Renal cortical epithelial cell (primary cell): ENCODE data around the gene ZMIZ1. TPM values are rescaled to one million over a fixed set of nuclear protein-coding genes. Genes with fewer than 3 reads are reported as not detected.
A peak's percentile ranks its signal among the peaks of the same experiment; 100 is the strongest.

Experiments
- DNase-seq: peaks from one replicate; pipeline ENCODE4 v3.0.0-alpha.2; 2011; ENCODE audit warnings: low read depth
- total RNA-seq: library from RNA; depleted of rRNA; stranded (reverse); fragments of >200 nt; gene quantifications from 2 replicates; pipeline ENCODE4 v1.2.3, GENCODE V29; 2014

The ZMIZ1 gene
- total RNA-seq, 1 donor from 2014 or later = 45.0 TPM

DNA sequence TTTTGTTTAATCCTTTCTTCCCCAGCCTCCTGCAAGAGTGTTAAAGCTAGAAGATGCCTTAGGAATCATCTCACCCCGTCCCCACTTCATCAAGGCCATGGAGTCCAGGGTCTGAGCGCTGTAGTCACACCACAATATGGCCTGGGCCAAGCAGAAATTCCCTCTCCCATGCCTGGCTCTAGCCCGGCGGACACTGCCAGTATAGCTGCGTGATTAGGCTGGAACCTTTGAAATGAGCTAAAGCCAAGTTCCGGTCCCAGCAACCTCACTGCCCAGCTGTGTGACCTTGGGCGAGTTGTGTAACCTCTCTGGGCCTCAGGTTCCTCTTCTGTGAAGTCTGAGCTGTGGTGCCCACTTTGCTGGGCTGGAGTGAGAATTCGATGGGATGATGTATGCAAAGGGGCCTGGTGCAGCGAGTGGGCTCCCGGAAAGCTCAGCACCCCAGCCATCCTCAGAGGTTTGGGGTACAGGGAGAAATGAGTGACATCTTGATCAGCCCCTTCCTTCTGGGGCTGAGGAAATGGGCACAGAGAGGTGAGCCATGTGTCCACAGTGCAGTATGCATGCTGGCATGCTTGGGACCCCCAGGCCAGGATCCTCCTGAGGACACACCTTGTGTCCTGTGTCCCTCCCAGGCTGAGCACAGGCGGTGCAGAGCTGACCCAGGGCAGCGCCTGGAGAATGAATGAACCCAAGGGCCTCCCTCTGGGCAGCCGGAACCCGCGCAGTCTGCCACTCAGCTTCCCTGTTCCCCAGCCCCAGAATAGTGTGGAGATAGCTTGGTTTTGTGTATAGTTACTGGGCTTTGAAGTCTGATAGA lies 118.6 kb downstream of the ZMIZ1 start:
- DNase-seq = no peak

DNA sequence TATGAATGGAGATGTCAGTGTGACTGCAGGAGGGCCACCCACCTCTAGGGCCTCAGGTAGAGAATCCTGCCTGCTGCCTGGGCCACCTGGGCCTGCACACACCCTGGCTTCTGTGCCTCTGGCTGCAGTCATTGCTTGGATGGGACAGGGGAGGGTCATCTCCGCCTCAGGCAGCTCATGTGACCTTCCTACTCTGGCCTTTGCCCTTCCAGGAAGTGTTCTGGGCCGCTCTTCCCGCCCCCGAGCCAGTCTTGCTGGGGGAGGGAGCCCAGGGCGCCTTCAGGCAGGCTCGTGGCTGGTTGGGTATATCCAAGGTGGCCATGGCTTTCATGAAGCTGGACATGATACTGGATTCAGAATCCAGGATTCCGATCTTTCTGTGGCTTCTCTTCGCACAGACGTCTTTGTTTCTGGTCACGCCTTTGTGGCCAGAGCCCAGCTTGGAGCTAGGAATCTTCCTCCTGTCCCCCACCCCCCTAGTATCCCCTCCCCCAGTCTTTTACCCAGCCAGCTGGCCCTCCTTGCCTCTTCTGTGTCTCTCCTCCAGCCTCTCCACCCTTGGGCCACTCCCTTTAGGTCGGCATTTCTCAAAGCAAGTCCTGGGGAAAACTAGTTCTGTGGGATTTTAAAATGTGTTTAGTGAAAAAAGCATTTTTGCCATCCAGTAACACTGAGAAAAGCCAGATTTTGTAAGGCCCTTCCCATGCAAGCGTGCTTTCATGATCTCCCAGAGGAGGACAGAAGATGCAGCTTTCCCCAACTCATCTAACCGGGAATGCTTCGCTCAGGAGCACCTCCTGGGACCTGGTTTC lies 119.6 kb downstream of the ZMIZ1 start:
- DNase-seq = no peak

DNA sequence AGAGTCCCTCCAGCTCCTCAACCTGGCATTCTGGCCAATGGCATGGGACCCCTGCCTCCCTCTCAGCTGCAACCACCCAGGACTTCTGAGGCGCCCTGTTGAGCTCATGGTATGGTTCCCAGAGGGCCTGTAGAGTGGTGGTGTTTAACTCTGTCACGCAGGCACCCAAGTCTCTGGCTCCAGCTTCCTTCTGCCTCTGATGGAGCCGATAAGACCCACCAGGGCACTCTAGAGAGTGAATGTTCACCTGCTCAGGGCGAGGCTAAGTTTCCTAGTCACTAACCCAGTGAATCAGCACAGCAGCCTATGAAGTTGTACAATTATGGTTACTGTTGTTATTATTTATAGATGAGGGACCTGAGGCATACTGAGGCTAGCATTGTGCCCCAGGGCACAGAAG lies 120.4 kb downstream of the ZMIZ1 start:
- DNase-seq = no peak

DNA sequence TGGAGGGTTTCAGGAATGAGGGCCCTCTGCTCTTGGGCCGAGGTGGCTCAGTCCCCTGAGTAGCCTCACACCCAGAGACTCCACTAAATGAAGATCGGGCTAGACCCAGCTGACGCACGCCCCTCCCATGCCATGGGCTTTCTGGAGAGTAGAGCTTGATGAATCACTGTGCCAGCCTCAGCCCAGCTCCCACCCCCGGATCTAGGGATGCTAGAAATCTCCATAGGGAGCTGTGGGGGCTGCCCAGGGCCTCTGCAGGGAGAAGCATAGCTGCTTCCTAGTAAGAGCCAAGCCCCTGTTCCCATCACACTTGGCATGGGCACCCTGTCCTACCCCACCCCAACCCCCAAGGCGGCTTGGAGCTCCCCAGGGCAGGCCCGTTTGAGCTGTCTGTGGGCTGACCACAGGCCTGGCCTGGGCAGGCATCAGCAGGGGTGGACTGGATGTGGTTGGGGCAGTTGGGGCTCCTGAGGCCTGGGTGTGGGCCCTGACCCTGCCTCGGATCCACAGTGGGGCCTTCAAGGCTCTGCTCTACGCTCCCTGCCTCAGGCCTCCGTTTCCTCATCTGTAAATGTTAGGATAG lies 121.2 kb downstream of the ZMIZ1 start:
- peak; percentile 72 for DNase-seq

DNA sequence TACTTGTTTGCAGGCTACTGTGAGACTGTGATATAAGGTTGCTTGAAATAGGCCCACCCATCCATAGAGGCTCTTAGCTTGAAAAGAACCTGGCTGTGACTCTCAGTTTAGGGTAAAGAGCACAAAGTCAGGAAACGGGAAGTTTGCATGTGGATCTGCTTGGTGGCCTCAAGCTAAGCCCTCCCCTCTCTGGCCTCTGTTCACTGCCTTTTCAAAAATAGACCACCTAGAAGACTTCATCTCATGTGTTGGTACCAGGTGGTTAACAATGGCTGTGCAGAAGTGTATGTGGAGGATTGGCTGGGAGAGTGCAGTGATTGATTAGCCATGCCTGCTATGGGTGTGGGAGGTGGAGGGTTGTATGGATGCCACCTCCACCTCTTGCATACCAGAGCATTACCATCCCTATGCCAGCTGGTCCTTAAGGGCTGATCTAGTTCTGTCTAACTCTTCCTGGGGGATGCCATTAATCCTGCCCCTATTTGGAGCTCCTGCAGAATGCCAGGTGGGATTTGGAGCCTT lies 122.0 kb downstream of the ZMIZ1 start:
- DNase-seq = no peak

DNA sequence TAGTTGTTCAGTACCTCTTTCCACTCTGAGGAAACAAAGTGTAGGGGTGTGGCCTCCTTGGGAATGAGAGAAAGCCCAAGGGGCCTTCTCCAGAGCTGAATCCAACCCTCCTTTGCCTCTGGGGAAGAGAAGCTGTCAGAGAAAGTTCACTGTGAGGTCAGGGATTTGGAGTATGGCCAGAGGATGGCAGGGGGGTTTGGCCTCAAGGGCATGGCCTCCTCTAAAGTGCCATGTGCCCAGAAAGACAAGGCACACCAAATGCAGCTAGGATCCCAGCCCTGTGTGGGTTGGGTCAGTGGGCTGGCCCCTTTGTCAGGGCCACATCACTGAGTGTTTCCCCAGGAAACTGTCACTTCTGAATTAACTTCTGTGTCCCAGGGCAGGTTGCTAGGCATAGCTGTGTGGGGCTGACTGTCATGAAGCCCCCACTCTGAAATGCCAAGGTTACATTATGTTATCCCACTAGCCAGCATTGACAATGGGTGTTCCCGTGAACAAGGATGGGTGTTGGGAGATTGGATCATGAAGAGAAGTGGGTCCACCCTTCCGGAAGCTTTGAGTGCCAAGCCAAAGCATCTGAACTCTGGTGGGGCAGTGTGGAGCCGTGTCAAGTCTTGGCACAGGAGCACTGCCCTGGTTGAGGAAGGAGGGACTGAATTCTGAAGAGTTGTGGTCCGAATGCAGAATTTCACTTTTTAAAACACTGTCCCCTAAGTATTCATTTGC lies 123.3 kb downstream of the ZMIZ1 start:
- no peak for DNase-seq

DNA sequence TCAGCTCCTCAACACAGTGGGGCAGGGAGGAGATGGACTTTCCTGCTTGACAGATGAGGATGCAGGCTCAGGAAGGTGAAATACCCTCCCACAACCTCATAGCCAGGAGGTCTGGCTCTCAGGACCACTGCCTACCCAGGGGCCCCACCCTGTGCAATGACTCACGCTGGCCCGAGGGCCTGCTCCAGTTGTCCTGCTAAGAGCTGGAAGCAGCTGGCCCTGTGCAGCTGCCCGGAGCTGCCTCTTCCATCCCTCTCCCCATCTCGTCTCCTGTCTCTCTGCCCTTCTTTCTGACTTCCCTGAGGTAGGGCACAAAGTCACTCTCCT lies 123.9 kb downstream of the ZMIZ1 start:
- peak; percentile 45 for DNase-seq

DNA sequence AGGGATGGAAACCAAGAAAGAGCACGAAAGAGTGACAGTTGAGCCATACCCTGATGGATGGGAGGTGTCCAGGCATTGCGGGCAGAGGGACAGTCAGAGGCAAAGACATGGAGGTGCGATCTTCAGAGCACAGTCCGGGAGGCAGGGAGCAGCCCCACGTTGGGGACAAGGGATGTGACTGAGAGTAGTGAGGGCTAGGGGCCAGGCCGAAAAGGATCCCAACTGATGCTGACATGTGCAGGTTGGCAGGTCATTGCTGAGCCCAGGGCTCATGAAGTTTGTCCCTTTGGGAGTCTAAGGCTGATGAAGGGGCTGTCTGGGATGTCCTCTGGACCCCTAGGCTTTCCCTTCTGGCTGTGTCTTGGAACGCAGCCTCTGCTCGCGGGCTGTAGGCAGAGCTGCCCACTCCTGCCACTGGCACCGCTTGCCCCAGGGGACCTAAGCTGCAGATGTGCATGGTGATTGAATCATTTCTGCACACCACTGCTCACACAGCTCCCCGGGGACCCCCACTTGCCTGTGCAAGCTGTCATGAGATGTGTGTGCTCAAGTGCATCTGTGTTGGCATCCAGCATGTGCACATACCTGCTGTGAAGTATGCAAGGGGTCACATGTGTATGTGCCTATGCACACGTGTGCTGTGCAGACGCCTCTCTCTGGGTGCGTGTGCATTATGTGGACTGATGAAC lies 125.1 kb downstream of the ZMIZ1 start:
- DNase-seq = no peak

DNA sequence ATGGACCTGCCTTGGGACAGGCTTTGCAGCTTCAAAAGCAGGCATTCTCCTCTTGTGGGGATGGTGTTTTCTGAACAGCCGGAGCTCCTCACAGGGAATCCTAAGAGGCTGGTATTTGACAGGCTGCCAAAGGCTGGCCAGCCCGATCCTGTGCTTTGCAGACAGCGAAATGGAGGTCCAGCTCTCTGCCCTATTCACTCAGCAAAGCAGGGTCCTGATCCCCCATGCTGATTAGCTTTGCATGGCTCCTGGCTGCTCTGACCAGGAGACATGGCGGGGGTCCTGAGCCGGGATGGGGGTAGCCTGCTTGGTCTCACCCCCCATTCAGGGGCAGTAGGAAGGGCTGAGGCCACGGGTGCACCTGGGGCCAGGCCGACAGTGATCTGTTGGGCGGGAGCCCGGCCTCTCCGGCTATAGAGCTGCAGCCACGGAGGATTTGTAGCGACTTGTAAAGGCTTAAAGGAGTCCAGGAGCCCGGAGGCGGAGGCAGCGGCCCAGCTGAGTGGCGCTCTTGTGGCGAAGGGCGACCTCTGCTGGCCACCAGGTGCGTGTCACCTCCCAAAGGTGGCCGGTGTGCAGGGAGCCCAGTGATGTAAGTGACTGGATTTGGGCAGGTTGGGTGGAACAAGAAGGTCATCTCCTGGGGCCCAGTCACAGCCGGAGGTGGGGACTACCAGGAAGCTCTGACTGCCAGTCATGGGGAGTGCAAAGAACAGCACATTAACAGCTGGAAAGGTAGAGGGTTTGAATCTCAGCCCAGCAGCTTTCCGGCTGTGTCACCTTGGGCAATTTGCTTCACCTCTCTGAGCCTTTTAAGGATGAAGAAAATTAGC lies 126.5 kb downstream of the ZMIZ1 start:
- DNase-seq = peak; percentile 66

DNA sequence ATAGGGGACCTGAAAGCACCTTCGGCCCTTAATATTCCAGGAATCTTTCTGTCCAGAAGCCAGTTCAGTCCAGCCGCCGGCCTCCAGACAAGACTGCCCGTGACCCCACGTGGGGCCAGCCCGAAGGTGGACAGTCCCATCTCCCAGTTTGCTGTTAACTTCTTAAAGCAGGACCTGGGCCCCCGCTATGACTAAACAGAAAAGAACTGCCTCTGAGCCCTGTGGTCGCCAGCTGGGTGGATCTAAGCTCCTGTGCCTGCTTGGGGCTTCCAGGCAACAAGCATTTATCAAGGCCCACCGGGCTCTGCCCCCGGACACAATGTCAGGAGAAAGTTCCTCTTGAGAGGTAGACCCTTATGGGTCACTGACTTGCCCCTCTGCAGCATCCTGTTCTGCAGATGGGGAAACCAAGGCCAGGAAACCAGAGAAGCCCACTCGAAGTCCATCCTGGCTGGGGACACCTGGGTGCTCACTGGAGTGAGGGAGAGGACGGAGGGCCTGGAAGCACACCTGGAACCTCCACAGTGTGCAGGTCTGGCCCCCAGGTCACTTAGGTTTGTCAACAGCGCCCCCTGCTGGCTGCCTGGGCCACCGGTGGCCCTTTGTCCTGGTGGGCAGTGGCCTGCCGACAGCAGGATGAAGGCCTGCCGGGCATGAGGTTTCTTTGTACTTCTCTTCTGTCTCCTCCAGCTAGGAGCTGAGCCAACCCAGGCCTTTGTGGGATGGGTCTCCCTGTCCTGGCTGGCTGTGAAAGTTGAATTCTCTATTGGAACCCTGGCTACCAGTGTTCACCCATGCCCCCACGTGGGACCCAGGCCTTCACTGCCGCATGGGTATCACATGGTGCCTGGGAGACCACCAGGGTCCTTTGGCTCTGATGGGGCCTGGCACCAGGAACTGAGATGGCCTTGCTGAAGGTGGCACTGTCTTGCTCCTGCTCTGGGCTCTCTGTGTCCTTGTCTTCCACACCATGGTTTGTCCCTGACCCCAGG lies 128.0 kb downstream of the ZMIZ1 start:
- DNase-seq = peak; percentile 31

DNA sequence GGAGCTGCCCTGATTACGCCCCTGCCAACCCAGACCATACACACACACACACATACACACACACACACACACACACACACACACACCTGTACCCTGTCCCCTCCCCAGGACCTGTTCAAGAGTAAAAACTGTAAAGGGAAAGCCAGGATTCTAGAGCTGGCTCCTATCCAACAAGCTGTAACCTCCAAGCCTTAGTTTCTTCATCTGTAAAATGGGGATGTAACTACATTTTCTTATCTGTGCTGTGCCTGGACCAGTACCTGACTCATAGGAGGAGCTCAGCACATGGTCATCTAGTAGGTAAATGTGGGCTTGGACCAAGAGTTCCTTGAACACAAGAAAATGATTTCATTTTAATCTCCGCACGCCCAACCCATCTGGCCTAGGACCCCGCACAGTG lies 128.8 kb downstream of the ZMIZ1 start:
- DNase-seq = no peak

DNA sequence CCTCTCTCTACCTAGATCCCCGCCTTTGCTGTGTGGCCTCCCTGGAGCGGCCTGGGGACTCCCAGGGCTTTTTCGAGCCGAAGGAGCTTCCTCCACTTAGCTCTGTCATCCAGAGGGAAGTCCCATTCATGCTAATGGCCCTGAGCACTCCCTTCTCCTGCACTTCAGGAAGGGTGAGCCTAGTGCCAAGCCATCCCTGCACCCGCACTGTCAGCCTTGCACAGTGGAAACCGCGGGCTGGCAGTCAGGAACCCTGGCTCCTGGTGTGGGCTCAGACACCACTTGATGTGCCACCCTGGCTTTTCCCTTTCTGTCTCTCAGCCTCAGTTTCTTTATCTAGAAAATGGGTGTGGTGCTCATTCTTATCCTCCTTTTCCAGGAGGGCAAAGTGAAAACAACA lies 131.6 kb downstream of the ZMIZ1 start:
- DNase-seq = no peak

DNA sequence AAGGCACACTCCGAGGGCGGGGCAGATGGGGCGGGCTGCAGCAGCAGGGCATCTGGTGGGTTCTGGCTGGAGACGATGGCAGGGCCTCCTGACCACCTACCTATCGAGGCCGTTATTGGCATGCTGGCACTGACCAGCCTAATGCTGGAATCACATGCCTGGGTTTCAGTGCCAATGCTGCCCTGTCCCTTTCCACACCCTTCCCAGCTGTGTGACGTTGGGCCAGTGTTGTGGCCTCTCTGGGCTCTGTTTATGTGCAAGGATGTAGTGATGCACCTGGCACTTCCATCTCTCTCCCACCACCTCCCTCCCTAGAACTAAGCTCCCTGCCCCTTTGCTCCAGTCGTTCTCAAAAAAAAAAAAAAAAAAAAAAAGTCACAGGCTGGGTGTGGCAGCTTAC lies 132.9 kb downstream of the ZMIZ1 start:
- no peak for DNase-seq

DNA sequence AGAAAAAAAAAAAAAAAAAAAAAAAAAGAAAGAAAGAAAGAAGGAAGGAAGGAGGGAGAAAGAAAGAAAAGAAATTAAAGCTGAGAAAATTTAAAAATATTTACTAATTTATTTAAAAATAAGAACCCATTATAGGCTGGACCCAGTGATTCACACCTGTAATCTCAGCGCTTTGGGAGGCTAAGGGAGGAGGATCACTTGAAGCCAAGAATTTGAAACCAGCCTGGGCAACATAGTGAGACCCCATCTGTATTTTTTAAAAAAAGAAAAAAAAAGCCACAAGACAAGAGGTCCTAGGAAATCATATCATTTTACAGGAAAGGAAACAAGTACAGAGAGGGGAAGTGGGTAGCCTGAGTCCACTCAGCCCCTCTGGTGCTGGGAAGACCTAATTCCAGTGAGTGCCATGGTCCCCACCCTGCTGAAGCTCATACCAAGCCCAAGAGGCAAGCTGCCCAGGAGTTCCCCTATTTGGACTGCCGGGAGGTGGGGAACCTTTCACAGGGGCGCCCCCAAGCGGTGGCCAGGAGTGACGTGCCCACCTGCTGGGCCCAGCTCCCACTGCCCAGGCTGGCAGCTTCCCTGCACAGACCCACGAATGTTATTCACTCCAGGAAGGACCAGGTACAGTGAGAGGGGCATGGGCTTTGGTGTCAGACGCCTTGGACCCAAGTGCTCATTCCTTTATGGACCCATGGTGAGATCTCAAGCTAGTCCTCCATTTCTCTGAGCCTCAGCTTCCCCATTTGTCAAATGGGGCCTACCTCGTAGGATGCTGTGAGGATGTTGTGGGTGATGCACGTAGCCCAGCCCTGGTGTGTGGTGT lies 133.6 kb downstream of the ZMIZ1 start:
- DNase-seq = no peak

DNA sequence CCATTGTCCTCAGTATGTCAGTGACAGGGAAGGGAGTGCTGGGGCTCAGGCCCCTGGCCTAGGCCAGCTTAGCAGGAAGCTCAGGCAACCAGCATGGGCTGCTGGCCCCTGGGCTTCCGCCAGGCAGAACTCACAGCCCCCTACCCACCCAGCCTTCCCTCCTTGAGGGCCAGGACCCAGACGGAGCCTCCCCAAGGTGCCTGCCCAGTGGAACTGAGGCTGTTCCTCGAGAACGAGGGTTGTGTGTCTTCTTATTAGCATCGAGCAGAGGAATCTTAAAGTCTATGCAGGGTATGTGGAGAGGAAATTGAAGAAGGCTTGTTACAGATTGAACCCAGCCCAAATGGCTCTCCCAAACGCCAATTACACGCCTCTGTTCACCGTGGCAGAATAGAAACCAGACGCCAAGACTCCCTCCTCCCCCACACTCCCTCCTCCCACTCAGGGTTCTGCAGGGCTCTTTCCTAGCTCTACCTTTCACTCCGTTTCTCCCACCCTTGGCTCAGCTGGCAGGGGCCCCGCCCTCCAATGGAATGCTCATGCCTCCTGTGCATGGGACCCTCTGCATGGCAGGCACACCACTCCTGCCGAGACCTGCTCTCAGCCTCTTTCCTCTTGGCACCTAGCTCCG lies 134.4 kb downstream of the ZMIZ1 start:
- DNase-seq = no peak

DNA sequence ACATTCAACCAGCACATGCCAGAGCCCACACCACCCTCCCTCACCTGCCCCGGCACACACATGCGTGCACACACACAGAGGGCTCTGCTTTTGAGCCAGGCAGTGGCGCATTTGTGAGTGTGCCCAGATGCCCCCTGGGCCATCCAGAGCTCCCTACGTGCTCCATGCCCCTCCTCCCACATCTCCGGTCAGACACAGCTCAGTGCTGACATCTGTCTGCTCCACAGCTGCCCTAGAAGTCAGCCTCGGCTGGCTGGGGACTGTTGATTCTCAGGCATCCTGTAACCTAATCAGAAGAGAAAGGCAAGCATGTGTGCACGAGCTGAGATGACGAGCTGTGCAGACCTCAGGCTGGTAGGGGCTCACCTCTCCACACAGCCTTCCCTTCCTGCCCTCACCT lies 135.1 kb downstream of the ZMIZ1 start:
- DNase-seq = no peak

DNA sequence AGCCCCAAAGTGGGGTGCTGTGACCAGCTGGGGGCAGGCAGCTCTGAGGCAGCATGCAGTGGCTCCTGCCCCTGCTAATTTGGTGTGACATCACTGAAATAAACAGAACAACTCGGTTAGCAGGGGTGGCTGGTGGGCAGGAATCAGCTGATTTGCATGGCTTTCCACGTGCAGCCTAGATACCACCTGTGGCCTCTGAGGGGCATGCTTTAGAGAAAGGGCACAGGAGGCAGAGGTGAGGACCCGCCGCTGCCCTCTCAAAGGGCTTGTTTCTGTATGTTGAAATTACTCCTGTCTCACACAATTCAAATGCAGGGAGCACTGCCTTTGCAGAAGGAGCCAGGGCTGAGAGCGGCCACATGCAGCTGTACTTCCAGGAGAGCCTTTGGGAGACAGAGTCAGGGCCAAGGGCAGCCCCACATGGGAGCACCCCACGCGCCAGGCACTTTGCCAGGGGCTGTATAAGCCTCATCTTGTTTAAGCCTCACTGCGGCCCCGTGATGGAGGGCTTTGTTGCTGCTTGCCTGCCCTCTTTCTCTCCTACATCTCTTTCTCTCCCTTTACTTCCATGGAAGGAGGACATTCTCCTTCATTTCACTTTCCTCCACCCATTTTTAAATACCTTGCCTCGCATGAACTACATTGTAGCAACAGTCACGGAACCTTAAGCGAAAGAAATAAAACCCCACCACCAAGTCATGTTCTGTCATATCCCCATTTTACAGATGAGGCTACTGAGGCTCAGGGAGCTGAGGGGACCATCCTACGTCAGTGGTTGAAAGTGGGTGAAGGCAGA lies 137.7 kb downstream of the ZMIZ1 start:
- no peak for DNase-seq
